Globus pallidus (tissue), 1 donor: ENCODE results near the gene ERGIC1.
A peak's percentile ranks its signal among the peaks of the same experiment; 100 is the strongest.

ENCODE experiments used
- DNase-seq: peaks from one replicate; pipeline ENCODE4 v3.0.0-alpha.2; 2015; ENCODE audit warnings: low spot score

The ERGIC1 gene

DNA sequence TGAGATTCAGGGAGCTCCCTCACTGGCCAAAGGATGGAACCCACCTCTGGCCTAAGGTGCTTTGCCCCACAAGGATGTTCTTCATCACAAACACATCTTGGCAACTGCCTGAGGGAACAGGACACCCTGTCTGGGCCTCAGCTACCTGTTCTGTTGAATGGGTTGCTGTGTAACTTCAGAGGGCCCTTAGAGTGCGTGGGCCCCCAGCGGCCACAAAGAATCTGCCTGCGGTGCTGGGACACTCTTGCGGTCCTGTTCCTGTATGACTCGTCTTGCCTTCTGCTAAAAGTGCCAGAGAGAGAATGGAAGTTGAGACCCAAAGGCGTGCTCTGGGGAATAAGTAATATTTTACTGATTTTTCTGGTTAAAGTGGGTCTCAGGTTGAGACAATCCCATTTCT is 111.1 kb downstream of the ERGIC1 start:
- no peak for DNase-seq

DNA sequence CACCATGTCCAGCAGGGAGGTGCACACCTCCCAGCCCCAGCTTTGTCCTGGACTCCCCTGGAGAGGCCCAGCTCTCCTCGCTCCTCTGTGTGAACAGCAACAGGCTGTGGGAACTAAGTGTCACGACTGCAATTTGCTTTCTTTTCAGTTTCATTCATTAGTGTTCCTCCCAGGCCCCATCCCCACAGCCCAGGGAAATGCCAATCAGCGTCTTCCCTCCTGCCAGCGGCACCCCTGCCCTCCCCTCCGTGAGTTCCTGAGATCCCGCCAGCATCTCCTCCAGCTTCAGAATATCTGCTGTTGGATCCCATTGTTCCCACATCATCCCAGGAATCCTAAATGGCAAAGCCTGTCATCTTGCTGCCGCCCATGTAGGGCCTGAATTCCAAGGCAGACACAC is 112.1 kb downstream of the ERGIC1 start:
- no peak for DNase-seq

DNA sequence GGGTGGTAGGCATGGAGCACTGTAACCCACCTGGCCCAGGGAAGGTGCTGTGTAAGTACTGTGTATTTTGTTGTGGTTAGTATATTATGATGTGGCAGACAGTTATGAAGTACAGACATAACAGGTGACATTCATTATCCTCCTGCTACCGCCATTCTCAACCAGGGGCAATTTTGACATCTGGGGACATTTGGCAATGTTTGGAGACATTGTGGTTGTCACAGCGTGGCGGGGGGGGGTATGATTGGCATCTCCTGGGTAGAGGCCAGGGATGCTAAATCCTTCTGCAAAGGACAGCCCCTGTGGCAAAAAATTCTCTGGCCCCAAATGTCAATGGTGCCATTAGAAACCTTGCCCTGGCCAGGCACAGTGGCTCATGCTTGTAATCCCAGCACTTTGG is 115.4 kb downstream of the ERGIC1 start:
- no peak for DNase-seq

DNA sequence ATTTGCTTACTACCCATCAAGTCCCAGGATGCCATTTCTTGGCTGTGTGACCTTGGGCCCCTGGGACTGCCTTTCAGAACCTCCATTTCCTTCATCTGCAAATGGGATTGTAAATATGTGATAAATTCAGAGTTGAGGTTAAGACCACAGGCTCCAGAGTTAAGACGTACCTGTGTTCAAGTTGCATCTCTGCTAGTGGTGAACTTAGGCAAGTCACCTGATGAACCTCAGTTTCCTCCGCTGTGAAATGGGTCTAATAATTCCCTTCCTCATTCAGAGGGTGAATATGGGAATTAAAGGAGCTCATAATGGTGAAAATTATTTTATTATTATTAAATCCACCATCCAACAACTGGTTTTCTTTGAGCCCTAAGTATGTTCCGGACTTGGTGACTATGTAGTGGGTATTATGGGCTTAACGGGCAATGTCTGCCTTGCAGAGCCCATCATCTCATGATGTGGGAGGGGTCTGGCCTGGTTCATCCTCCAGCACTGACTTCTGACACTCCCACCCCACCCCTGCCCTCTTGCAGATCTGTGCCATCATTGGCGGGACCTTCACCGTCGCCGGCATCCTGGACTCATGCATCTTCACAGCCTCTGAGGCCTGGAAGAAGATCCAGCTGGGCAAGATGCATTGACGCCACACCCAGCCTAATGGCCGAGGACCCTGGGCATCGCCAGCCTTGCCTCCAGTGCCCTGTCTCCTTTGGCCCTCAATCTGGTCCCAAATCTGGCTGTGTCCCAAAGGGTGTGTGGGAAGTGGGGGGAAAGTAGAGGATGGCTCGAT is 116.3 kb downstream of the ERGIC1 start:
- DNase-seq: no peak

DNA sequence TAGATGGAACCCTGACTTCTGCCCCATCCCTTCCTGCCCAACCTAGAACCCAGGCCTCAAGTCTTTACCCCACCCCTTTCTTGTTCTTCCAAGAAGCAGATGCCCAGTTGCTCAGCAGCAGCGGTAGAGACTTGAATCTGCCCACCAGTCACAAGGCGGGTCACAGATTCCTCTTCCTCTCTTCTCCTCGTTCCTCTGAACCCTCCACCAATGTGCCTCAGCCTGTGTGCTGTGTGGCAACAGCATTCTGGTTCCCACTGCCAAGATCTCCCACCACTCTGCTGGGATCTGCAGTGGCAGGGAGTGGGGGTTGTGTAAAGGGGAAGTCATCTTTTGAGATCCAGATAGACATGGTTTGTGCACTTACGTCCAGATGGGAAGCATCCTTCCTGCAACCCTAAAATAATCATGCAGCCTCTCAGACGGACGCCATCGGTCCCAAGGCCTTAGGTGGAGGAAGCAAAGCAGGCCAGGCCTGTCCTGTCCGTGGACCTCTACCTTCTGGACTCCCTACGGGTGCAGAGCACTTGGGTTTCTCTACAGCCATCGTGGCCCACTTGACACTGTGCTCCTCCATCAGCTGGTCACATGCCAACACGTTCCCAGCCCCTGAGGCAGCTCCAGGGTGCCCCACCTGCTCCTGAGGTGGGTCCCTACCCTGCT is 117.5 kb downstream of the ERGIC1 start:
- no peak for DNase-seq

DNA sequence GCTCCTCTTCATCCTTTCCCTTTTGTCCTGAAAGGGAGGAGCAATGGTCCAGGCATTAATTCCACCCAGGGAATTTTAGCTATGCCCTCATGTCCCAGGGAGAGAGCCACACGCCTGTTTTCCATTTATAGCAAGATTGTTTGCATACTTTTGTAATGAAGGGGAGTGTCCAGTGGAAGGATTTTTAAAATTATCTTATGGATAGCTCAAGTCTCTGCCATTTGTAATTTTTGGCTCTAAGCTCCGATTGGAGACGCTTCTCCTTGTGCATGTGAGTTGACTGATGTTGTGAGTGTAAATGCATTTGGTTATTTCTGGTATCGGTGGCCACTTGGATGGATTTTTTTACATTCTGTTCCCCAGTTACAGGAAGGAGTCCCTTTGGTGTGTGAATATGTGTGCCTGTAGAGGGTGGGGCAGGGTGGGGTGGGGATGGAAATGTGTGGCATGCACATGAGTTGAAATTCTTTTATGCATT is 118.0 kb downstream of the ERGIC1 start:
- no peak for DNase-seq

DNA sequence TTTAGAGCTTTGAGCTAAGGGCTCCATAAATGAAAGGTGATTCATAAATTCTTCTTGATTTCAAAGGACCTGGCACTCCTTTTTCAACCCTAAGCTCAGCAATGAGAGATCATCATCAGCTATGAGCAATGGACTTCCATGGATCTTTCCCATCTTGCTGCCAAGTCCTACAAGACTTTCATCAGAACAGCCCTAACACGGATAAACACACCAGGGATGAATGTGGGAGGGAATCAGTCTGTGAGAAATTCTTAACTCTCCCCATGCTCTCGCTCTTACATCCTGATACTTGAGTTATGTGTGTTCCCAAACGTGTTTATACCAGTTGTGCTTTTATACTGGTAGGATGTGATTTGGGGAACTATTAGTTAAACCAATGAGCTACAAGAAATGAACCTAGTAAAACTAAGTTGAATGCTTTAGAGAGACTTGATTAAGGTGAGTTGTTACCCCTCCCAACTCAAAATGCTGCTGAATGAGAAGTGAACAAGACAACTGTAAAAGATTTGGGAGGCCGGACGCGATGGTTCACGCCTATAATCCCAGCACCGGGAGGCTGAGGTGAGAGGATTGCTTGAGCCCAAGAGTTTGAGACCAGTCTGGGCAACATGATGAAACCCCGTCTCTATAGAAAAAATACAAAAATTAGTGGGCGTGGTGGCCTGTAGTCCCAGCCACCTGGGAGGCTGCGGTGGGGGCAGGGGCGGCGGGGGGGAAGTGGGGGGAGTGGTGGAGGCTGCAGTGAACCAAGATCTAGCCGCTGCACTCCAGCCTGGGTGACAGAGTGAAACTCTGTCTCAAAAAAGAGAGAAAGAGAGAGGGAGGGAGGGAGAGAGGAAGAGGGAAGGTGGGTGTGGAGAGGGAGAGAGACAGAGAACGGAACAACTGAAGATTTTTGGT is 120.0 kb downstream of the ERGIC1 start:
- DNase-seq: no peak

DNA sequence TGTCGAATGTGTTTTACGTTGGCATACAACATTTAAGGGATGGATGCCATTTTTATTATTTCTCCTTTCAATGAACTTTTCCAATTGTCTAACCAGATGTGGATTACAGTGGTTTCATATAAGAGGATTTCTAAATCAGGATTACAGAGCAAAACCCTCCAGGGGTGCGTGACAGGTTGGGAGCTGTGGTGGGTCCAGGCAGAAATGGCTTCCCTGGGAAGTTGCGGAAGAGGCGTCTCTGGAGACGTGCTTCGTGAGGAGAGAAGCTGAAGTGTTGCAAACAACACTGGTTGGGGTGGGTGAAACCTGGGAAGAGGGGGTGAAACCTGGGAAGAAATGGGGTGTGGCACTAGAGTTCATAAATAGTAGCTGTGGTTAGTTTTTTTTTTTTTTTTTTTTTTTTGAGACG is 120.7 kb downstream of the ERGIC1 start:
- DNase-seq: no peak

DNA sequence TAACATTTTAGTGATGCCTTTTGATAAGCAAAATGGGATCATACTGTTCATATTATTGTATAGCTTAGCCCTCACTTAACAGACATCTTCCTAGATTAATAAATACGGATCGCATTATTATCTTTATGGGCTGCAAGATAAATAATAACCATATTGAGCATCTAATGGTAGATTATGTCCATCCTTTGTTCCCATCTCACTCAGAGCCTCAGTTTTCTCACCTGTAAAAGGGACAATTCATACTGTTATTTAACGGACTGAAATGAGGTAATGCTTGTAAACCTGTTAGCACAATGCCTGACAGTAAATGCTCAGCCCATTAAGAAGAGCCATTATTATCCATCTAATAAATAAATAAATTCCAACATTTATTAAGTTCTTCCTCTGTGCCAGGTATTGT is 122.2 kb downstream of the ERGIC1 start:
- DNase-seq: no peak

DNA sequence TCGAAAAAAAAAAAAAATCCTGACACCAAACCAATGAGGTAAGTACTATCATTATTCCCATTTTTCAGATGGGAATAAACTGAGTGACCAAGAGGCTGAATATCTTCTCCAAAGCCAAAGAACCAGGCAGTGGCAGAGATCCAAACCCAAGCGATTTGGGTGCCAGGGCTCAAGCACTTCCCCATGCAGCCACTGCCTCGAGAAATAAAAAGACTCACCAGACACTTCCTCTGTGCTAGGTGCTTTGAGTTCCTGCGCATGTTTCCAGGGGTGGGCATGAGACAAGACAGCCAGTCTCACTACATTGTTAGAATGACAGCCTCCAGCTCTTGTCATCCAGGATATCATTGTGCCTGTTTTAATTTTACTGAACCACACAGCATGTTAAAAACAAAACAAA is 122.9 kb downstream of the ERGIC1 start:
- peak; percentile 48 for DNase-seq

DNA sequence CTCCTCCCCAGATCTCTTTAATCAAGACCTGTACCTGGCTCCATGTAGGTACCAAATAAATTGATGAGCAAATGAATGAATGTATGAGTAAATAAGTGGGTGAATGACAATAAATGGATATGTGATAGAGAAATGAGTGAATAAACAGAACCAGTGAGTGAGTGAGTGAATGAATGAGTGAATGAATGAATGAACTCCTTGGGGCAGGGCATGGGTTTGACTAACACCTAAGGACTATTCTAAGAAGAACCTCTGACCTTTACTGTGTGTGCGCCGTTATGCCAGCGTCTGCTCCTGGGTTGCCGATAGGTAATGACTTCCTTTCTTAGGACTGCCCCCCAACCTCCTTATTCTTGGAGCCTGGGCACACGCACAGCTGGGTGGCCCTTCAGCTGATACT is 123.4 kb downstream of the ERGIC1 start:
- no peak for DNase-seq

DNA sequence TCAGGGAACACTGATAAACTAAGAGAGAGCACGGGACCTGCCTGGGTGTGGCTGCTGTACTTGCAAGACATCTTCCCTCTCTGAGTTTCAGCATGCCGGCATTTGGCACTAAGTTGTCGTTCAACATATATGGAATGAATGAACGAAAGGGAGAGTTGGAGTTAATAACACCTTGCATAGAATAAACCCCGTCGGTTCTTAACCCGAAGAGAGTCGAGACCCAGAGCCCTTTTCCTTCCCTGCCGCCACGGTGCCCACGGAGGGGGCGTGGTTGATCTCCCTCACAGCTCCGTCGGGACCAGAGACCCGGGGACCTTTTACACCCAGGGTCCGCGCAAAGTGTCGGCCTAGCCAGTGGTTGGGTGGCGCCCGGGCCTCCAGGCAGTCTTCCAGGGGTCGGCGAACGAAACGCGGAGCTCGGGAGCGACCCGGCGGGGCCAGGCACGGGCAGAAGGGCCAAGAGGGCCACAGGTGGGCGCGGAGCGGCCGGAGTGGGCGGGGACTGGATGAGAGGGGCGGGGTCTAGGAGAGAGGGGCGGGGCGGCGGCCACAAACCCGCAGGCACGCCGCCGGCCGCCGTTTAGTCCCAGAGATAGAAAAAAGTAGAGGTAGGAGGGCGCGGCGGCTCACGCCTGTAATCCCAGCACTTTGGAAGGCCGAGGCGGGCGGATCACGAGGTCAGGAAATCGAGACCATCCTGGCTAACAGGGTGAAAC is 124.4 kb downstream of the ERGIC1 start:
- DNase-seq: peak; percentile 38

DNA sequence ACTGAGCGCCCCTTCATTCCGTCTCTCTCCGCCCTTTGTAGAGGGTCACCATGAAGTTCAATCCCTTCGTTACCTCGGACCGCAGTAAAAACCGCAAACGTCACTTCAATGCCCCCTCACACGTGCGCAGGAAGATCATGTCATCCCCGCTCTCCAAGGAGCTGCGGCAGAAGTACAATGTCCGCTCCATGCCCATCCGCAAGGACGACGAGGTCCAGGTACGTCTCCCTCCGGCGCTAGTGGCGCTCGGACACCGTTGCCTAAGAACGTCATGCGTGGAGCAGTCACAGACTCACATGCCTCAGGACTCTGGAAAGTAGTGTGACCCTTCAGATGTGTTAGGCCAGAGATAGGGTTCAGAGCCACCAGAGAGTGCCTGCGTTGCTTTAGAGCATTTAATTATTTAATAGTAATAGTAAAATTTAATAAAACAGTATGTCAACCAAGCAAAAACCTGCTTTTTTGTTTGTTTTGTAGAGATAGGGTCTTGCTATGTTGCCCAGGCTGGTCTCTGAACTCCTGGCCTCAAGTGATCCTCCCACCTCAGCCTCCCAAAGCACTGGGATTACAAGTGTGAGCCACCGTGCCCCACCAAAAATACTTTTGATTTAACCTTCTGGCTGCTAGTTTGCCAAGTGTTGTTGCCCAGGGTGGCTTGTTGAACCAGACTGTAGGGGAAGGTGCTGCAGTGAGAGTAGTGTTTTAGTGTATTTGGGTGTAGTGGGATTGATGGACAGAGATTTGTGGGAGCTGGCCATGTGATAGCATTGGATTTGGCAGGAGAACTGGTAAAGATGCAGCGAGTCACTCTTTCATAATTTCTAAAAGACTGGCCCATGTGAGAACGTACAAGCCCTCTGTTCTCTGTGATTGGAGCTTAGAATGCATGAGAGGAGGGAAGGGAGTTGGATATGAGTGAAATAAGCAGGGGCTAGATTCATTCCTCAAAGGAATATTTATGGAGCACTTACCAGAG is 126.1 kb downstream of the ERGIC1 start:
- no peak for DNase-seq

DNA sequence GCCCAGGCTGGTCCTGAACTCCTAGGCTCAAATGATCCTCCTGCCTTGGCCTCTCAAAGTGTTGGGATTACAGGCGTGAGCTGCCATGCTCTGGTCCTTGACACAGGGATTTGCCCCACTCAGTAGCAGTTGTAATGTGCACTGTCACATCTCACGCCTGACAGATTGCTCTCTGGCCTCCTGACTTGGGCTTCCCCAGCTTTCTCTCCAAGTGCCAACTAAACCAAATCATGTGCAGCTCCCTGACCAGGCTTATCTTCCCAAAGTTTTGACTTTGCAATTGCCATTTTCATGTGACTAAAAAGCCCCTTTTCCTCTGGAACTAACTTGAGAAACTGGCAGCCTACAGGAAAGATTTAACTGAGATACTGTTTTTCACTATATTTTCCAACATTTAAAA is 135.9 kb downstream of the ERGIC1 start:
- DNase-seq: no peak

DNA sequence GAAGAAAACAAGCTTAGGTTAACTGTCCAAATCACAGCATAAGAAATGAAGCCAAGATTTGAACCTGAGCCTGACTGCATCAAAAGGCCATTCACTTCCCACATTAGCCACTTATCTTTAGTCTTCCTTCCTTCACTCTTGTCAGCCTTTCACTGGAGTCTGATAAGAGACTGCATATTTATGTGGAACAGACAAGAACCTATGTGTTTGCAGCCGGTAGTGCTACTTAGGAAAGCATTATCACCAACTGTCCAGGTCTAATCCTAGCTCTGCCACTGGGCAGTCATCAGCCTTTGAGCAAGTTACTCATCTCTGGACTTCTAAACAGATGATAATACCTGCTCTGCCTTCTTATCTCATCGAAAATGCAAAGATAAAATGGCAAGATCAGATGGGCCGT is 137.4 kb downstream of the ERGIC1 start:
- no peak for DNase-seq

DNA sequence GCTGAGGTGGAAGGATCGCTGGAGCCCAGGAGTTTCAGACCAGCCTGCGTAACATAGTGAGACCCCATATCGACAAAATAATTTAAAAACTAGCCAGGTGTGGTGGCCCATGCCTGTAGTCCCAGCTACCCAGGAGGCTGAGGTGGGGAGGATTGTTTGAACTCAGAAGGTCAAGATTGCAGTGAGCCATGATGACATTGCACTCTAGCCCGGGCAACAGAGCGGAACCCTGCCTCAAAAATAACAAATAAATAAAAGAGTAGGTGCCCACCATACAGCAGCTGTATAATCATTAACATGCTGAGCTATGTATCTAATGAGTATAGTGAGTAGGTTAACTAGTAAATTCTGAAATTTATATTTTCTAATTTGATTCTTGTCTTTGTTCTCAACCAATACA is 138.5 kb downstream of the ERGIC1 start:
- DNase-seq: no peak

DNA sequence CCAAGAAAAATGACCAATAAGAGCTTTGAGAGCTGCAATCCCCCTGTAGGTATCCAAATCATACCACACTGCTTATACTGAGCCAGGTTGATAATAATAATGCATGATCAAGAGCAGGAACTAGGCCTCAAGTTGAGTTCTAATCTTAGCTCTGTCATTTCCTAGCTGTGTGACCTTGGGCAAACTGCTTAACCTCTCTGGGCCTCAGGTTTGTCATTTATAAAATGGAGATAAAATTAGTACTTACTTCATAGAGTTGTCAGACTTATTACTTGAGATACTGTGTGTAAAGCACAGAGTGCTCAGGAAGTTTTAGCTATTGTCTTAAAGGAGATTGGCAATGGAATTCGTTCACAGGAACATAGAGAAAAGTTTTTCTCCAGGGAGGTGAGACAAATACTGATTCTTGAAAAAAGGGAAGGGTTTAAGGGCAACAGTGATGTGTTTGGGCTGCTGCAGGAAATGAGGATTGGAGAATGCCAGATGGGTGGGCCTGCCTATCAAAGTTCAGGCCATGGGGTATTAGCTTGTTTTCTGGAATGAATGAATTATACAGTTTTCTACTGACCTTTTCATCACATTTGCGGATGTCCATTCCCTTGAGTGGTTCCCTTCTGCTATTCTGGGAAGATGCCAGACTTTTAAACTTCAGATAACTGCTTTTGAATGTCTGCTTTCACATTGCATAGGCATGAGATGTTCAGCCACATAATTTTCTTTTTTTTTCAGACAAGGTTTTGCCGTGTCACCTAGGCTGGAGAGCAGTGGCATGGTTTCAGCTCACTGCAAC is 139.3 kb downstream of the ERGIC1 start:
- DNase-seq: no peak

DNA sequence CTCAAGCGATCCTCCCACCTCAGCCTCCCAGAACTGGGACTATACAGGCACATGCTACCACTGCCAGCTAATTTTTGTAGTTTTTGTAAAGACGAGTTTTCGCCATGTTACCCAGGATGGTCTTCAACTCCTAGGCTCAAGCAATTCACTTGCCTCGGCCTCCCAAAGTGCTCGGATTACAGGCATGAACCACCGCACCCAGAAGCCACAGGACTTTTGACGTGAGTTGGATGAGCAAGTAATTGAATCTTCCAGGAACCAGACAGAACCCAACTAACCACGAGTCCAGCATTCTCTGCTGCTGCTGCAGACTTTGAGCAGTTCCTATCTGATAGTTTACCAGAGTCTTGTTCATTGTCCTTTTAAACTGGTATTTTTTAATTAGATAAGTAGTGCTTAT is 139.9 kb downstream of the ERGIC1 start:
- DNase-seq: no peak

DNA sequence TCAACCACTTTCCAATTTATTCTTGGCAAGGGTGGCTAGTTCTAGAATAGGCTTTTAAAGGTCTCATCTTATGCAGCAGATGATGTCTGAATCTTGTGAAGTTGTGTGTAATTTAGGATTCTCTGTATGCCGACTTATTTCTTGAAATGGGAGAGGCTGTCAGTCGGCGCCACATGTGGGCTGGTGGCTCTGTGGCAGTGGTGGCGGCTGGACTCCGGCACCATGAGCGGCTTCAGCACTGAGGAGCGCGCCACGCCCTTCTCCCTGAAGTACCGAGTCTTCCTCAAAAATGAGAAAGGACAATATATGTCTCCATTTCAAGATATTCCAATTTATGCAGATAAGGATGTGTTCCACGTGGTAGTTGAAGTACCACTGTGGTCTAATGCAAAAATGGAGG is 141.2 kb downstream of the ERGIC1 start:
- DNase-seq: no peak

DNA sequence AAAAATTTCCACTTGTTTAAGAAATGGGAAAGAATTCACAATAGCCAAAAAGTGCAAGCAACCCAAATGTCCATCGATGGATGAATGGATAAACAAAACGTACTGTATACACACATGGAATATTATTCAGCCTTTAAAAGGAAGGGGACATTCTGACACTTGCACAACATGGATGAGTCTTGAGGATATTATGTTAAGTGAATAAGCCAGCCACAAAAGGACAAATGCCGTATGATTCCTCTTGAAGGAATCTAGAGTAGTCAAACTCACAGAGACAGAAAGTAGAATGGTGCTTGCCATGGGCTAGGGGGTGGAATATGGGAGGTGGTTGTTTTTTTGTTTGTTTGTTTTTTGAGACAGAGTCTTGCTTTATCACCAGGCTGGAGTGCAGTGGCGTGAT is 145.7 kb downstream of the ERGIC1 start:
- DNase-seq: no peak
